ENCODE results near the gene ABCC3.

Gene ABCC3

GRCh38 chr17:50619489-50619888 lies 15.2 kb upstream of the ABCC3 start:
- TF ChIP-seq CTCF (IDR thresholded peaks at IDR 0.05; ENCODE audit: borderline replicate concordance, control extremely low read depth, extremely low read depth, insufficient read depth, missing control alignments): no peak
- in situ Hi-C loops (cut with MboI; ENCODE audit: low sequenced_read_pairs, unreplicated experiment): loop anchor here (10.0 kb wide), 1 partner anchor 65 kb away; no protein-coding TSS in a partner anchor
- no peak for DNase-seq (ENCODE audit: low spot score)

- DNase-seq (ENCODE audit: low spot score): no peak
- no peak for TF ChIP-seq CTCF (IDR thresholded peaks at IDR 0.05; ENCODE audit: borderline replicate concordance, control extremely low read depth, extremely low read depth, insufficient read depth, missing control alignments)
- in situ Hi-C loops (cut with MboI; ENCODE audit: low sequenced_read_pairs, unreplicated experiment): no loop called here
Observed at GRCh38 chr17:50620237-50620636, 14.4 kb upstream of the ABCC3 start.

- in situ Hi-C loops (cut with MboI; ENCODE audit: low sequenced_read_pairs, unreplicated experiment): no loop called here
- DNase-seq (ENCODE audit: low spot score): no peak
- no peak for TF ChIP-seq CTCF (IDR thresholded peaks at IDR 0.05; ENCODE audit: borderline replicate concordance, control extremely low read depth, extremely low read depth, insufficient read depth, missing control alignments)
Observed at GRCh38 chr17:50620858-50621257, 13.8 kb upstream of the ABCC3 start.

- in situ Hi-C loops (cut with MboI; ENCODE audit: low sequenced_read_pairs, unreplicated experiment): no loop called here
- no peak for TF ChIP-seq CTCF (IDR thresholded peaks at IDR 0.05; ENCODE audit: borderline replicate concordance, control extremely low read depth, extremely low read depth, insufficient read depth, missing control alignments)
- DNase-seq (ENCODE audit: low spot score): no peak
Observed at GRCh38 chr17:50621574-50622031, 13.1 kb upstream of the ABCC3 start.

- no peak for DNase-seq (ENCODE audit: low spot score)
- in situ Hi-C loops (cut with MboI; ENCODE audit: low sequenced_read_pairs, unreplicated experiment): no loop called here
- TF ChIP-seq CTCF (IDR thresholded peaks at IDR 0.05; ENCODE audit: borderline replicate concordance, control extremely low read depth, extremely low read depth, insufficient read depth, missing control alignments): no peak
Observed at GRCh38 chr17:50624321-50624934, 10.3 kb upstream of the ABCC3 start.

- in situ Hi-C loops (cut with MboI; ENCODE audit: low sequenced_read_pairs, unreplicated experiment): no loop called here
- TF ChIP-seq CTCF (IDR thresholded peaks at IDR 0.05; ENCODE audit: borderline replicate concordance, control extremely low read depth, extremely low read depth, insufficient read depth, missing control alignments): no peak
- DNase-seq (ENCODE audit: low spot score): no peak
Observed at GRCh38 chr17:50625032-50625871, 9.4 kb upstream of the ABCC3 start.
